Endothelial cell of umbilical vein (primary cell): ENCODE results near the gene REEP1. TPM values are rescaled to one million over a fixed set of nuclear protein-coding genes. Genes with fewer than 3 reads are reported as not detected.
A peak's percentile ranks its signal among the peaks of the same experiment; 100 is the strongest.
"Not testable (repeated sequence)": the region's sequence is repeated elsewhere in the genome, so short reads cannot be mapped to it uniquely, and the experiment has no call there.

Experiments
- BruUV-seq: library from RNA; stranded (reverse); fragments of 400-500 nt; replicated peaks from 2 replicates; lab custom pipeline; 2021; lab: Mats Ljungman, UMichigan
- CTCF ChIA-PET: fragments of 300-600, 350-600 bp; sonication (Branson Sonifier 250); formaldehyde crosslinking; loops from one replicate; lab custom pipeline; 2021; ENCODE audit warnings: antibody characterized with exemption, inconsistent platforms; lab: Charles Lee
- POLR2A ChIA-PET: fragments of 300-600, 350-600 bp; sonication (Branson Sonifier 250); formaldehyde crosslinking; loops from one replicate; lab custom pipeline; 2021; ENCODE audit warnings: antibody characterized with exemption, inconsistent platforms; lab: Charles Lee
- DNase-seq: peaks from one replicate; pipeline ENCODE4 v3.0.0-alpha.2; 2011; ENCODE audit warnings: low read depth, low spot score
- FAIRE-seq: peaks from 2 replicates; lab custom pipeline; 2011; peaks lifted over from hg19 to GRCh38; lab: Jason Lieb, UNC
- H2AFZ ChIP-seq: 2 replicates; pipeline ENCODE4 v1.6.0; 2012; ENCODE audit warnings: low read depth, low read length, control low read depth, inconsistent platforms
- H3K27ac ChIP-seq: 2 replicates; pipeline ENCODE4 v1.5.1; 2011; ENCODE audit warnings: low read depth, mild to moderate bottlenecking, control low read depth, low read length, moderate library complexity; ENCODE audit not compliant: insufficient read depth
- H3K27me3 ChIP-seq, 2 experiments: 2 replicates each; pipeline versions ENCODE4 v1.6.0 to v1.6.1; 2011; ENCODE audit warnings: low read length in 2 of 2, mixed read lengths in 1 of 2; ENCODE audit not compliant: control insufficient read depth in 2 of 2, insufficient read depth in 2 of 2
- H3K36me3 ChIP-seq, 2 experiments: 2 replicates in 1 of 2; 3 replicates in 1 of 2; pipeline ENCODE4 v1.5.1; 2011; ENCODE audit warnings: low read length in 2 of 2, mild to moderate bottlenecking in 1 of 2, moderate library complexity in 1 of 2; ENCODE audit not compliant: control insufficient read depth in 2 of 2, insufficient read depth in 2 of 2; ENCODE audit errors: extremely low read depth in 1 of 2
- H3K4me1 ChIP-seq: 3 replicates; pipeline ENCODE4 v1.5.1; 2011; ENCODE audit warnings: mild to moderate bottlenecking, low read length; ENCODE audit not compliant: control insufficient read depth, insufficient read depth; ENCODE audit errors: extremely low read depth
- H3K4me2 ChIP-seq: 2 replicates; pipeline ENCODE4 v1.6.1; 2011; ENCODE audit warnings: low read length, control low read depth, mixed read lengths; ENCODE audit not compliant: insufficient read depth
- H3K4me3 ChIP-seq, 3 experiments: fragments of 200-600 bp in 1 of 3; sonication (generic), shearing (Covaris generic) in 1 of 3; replicated peaks in 1 of 3; 2 replicates each; pipeline ENCODE4 v1.5.1; 2011 to 2016; ENCODE audit warnings: control low read depth in 3 of 3, low read length in 3 of 3, mild to moderate bottlenecking in 2 of 3, inconsistent platforms in 1 of 3, low read depth in 1 of 3, moderate library complexity in 1 of 3; ENCODE audit not compliant: insufficient read depth in 1 of 3
- H3K79me2 ChIP-seq: 2 replicates; pipeline ENCODE4 v1.6.0; 2012; ENCODE audit warnings: low read length, inconsistent platforms; ENCODE audit not compliant: control insufficient read depth, insufficient read depth
- H3K9ac ChIP-seq: replicated peaks from 2 replicates; pipeline ENCODE3; 2011; ENCODE audit warnings: low read length, control low read depth; ENCODE audit not compliant: insufficient read depth; ENCODE audit errors: extremely low read depth
- H3K9me1 ChIP-seq: replicated peaks from 3 replicates; pipeline ENCODE4 v1.6.0; 2011; ENCODE audit warnings: mild to moderate bottlenecking, low read length; ENCODE audit not compliant: control insufficient read depth, insufficient read depth; ENCODE audit errors: extremely low read depth
- H3K9me3 ChIP-seq: replicated peaks from 2 replicates; pipeline ENCODE4 v1.5.1; 2012; ENCODE audit warnings: low read length, inconsistent platforms; ENCODE audit not compliant: control insufficient read depth, insufficient read depth
- H4K20me1 ChIP-seq: replicated peaks from 2 replicates; pipeline ENCODE3; 2011; ENCODE audit warnings: mild to moderate bottlenecking, low read length; ENCODE audit not compliant: control insufficient read depth, insufficient read depth; ENCODE audit errors: extremely low read depth
- CTCF ChIP-seq, 2 donors: IDR thresholded peaks; 1 replicate in 1 of 2; 2 replicates in 1 of 2; pipeline ENCODE4 v1.5.1; 2011; ENCODE audit warnings: low read length in 2 of 2, mild to moderate bottlenecking in 2 of 2, moderate library complexity in 2 of 2, control low read depth in 1 of 2, inconsistent platforms in 1 of 2, low read depth in 1 of 2; ENCODE audit not compliant: insufficient read depth in 1 of 2; ENCODE audit errors: extremely low read depth in 1 of 2
- FOS ChIP-seq: IDR thresholded peaks from 2 replicates; pipeline ENCODE4 v1.6.1; 2011; ENCODE audit warnings: mild to moderate bottlenecking, low read length, moderate library complexity, borderline replicate concordance; ENCODE audit not compliant: insufficient read depth
- GATA2 ChIP-seq: IDR thresholded peaks from 2 replicates; pipeline ENCODE4 v1.7.0; 2011; ENCODE audit warnings: low read depth, mild to moderate bottlenecking, moderate library complexity, mixed read lengths, low read length; ENCODE audit not compliant: insufficient read length, insufficient read depth
- JUN ChIP-seq: IDR thresholded peaks from 2 replicates; pipeline ENCODE4 v1.6.1; 2011; ENCODE audit warnings: borderline replicate concordance, low read depth; ENCODE audit not compliant: insufficient read length, insufficient read depth
- MYC ChIP-seq: IDR thresholded peaks from one replicate; pipeline ENCODE4 v1.6.1; 2011; ENCODE audit warnings: mild to moderate bottlenecking, low read depth, low read length
- POLR2AphosphoS5 ChIP-seq: IDR thresholded peaks from 2 replicates; pipeline ENCODE4 v1.6.1; 2012; ENCODE audit warnings: low read depth, mild to moderate bottlenecking, control low read depth, low read length, moderate library complexity; ENCODE audit not compliant: insufficient read depth
- dilution Hi-C: fragments of 300-500 bp; cut with MboI; formaldehyde crosslinking; loops from one replicate; pipeline ENCODE4 v1.15.0; 2019; ENCODE audit warnings: low sequenced_read_pairs; ENCODE audit not compliant: extremely low pct_ligation_motif_present
- intact Hi-C: fragments of 100-400 bp; cut with micrococcal nuclease; formaldehyde crosslinking; loops from one replicate; pipeline ENCODE4 v1.10.0; 2022
- polyA plus RNA-seq, 4 experiments: library from polyadenylated mRNA; depleted of rRNA in 3 of 4; stranded (reverse) in 3 of 4; unstranded in 1 of 4; fragments of >200 nt; gene quantifications; 2 replicates each; pipeline versions ENCODE4 v1.2.1 to v1.2.3, GENCODE V29; 2011 to 2012; ENCODE audit warnings: missing spikeins in 1 of 4
- total RNA-seq: library from RNA; stranded (reverse); gene quantifications from 2 replicates; pipeline ENCODE4 v1.2.3, GENCODE V29; 2021
- TF ChIP-seq, protein P1 (sequence below): IDR thresholded peaks from 2 replicates; pipeline ENCODE4 v1.6.1; 2011; ENCODE audit not compliant: insufficient read depth, insufficient read length

Gene REEP1
- total and polyA plus RNA-seq, 2 donors (not counting 3 experiments of a cell fraction or from before 2014, with no cell fraction given): 0.11 to 0.53 TPM

DNA sequence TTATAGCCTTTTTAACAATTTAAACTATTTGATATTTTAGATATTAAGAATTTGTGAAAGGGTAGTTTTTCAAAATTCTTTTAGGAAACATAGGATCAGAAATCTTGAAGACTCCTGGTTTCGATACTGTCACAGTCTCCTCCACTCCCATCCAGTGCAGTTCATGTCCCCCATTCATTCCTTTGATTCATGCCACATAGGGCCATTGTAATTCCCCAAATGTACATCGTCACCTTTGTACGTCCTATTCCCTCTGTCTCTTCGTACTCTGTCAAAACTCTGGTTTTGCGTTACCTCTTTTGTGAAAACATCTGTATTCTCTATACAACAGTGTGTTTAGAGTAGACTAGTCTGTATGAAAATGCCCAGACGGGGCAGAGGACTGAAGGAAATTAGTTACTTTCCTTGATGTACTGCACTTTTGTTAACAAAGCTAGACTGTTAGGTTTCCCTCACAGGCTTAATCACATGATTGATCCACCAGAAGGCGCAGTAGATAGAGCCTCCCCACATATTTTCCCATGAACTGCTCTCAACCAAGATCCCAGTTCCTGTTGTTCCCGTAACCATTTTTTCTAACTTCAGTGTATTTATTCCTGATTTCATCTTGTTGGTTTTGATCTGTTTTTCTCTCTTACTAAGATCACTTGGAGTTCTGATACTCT is 135.6 kb downstream of the REEP1 start:
- H3K4me2 ChIP-seq: no peak overlapping the region
- intact Hi-C loops: no loop called here
- no peak overlapping the region for H3K9ac ChIP-seq
- no peaks in the 10 kb centered on the region for H4K20me1 ChIP-seq
- no peaks in the 10 kb centered on the region for H3K27me3 ChIP-seq
- H3K27ac ChIP-seq: no peak overlapping the region
- no peak overlapping the region for H3K4me3 ChIP-seq
- dilution Hi-C loops: no loop called here
- TF ChIP-seq CTCF (IDR thresholded peaks at IDR 0.05; ENCODE audit: extremely low read depth in 1 of 2, insufficient read depth in 1 of 2, low read depth in 1 of 2, low read length in 2 of 2) (no peak), POLR2AphosphoS5 (no peak), MYC (no peak), GATA2 (no peak), FOS (no peak), JUN (no peak)
- TF ChIP-seq, protein P1, sequence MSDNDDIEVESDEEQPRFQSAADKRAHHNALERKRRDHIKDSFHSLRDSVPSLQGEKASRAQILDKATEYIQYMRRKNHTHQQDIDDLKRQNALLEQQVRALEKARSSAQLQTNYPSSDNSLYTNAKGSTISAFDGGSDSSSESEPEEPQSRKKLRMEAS: no peak
- H3K9me3 ChIP-seq: no peaks in the 10 kb centered on the region
- H3K9me1 ChIP-seq: no peaks in the 10 kb centered on the region
- DNase-seq (peak; percentile 42), FAIRE-seq (no peak)
- BruUV-seq: no TSS peak
- peaks cover 11% of the 10 kb centered on the region for H3K4me1 ChIP-seq
- peaks cover 3% of the 10 kb centered on the region in 2 experiments for H3K36me3 ChIP-seq
- peaks cover 48% of the 10 kb centered on the region for H3K79me2 ChIP-seq
- CTCF ChIA-PET: interaction anchor here (0.6 to 1.3 kb wide), 4 partner anchors 13 to 166 kb away, joined by 3 to 4 read pairs (median 3); no protein-coding TSS in a partner anchor
- POLR2A ChIA-PET: no interaction called here
- no peak overlapping the region for H2AFZ ChIP-seq

DNA sequence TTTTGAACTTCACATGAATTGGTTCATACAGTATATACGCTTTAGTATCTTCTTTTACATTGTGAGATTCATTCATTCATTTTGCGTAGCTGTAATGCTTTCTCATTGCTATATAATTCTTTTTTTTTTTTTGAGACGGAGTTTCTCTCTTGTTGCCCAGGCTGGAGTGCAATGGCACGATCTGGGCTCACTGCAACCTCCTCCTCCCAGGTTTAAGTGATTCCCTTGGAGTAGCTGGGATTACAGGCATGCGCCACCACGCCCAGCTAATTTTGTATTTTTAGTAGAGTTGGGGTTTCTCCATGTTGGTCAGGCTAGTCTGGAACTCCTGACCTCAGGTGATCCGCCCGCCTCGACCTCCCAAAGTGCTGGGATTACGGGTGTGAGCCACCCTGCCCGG is 136.9 kb downstream of the REEP1 start:
- BruUV-seq, H3K36me3 ChIP-seq, H3K9me3 ChIP-seq, FAIRE-seq, H4K20me1 ChIP-seq, DNase-seq, H3K4me3 ChIP-seq, H2AFZ ChIP-seq, H3K9ac ChIP-seq, H3K27ac ChIP-seq, CTCF ChIA-PET, intact Hi-C loops, H3K27me3 ChIP-seq, H3K9me1 ChIP-seq, dilution Hi-C loops, POLR2A ChIA-PET: not testable (repeated sequence)
- Histone ChIP-seq H3K79me2 (peaks cover 47% of the 10 kb centered on the region), H3K4me2 (peak overlapping the region; percentile 85), H3K4me1 (peaks cover 14% of the 10 kb centered on the region)
